SK-N-SH (cell line): Measurements from ENCODE around the gene ZNF217. TPM values are rescaled to one million over a fixed set of nuclear protein-coding genes. Genes with fewer than 3 reads are reported as not detected.
"Not testable (repeated sequence)": the region's sequence is repeated elsewhere in the genome, so short reads cannot be mapped to it uniquely, and the experiment has no call there.

Experiments used
- CTCF ChIA-PET: fragments of 300-600, 350-600 bp; formaldehyde crosslinking; extraction: SDS; loops from one replicate; lab custom pipeline; 2021; lab: Yijun Ruan, JAX
- POLR2A ChIA-PET: fragments of 350-600 bp; sonication (Branson Sonifier 250); formaldehyde crosslinking; extraction: SDS; loops from one replicate; lab custom pipeline; 2020; ENCODE audit warnings: antibody characterized with exemption, inconsistent platforms; lab: Yijun Ruan, JAX
- DNase-seq: peaks from one replicate; pipeline ENCODE4 v3.0.0; 2012
- H2AFZ ChIP-seq: fragments of 200-600 bp; sonication (generic); 2 replicates; pipeline ENCODE4 v1.8.1; 2016; ENCODE audit warnings: antibody characterized with exemption, mild to moderate bottlenecking, low read depth
- H3F3A ChIP-seq: fragments of 200-600 bp; sonication (generic); replicated peaks from 2 replicates; pipeline ENCODE3; 2016; ENCODE audit warnings: antibody characterized with exemption, mild to moderate bottlenecking; ENCODE audit not compliant: insufficient read depth
- H3K27ac ChIP-seq, 2 experiments: fragments of 200-500 bp in 1 of 2; fragments of 200-600 bp in 1 of 2; sonication (Bioruptor generic) in 1 of 2; sonication (generic), shearing (Covaris generic) in 1 of 2; 2 replicates each; pipeline versions ENCODE4 v1.5.1 to v1.6.1; 2014 to 2016; ENCODE audit warnings: low read depth in 2 of 2, inconsistent platforms in 1 of 2, low read length in 1 of 2, mild to moderate bottlenecking in 1 of 2, mixed read lengths in 1 of 2
- H3K27me3 ChIP-seq: fragments of 200-600 bp; sonication (generic), shearing (Covaris generic); 2 replicates; pipeline ENCODE4 v1.6.1; 2016; ENCODE audit warnings: mixed run types; ENCODE audit not compliant: insufficient read depth
- H3K36me3 ChIP-seq, 2 experiments: fragments of 200-500 bp in 1 of 2; fragments of 200-600 bp in 1 of 2; sonication (Bioruptor generic) in 1 of 2; sonication (generic) in 1 of 2; replicated peaks in 1 of 2; 2 replicates each; pipeline versions ENCODE3 to v1.5.1; 2014 to 2016; ENCODE audit warnings: low read length in 1 of 2, mild to moderate bottlenecking in 1 of 2; ENCODE audit not compliant: insufficient read depth in 2 of 2, control insufficient read depth in 1 of 2
- H3K4me1 ChIP-seq, 2 experiments: fragments of 200-500 bp in 1 of 2; fragments of 200-600 bp in 1 of 2; sonication (Bioruptor generic) in 1 of 2; sonication (generic), shearing (Covaris generic) in 1 of 2; 2 replicates each; pipeline versions ENCODE4 v1.5.1 to v1.6.1; 2014 to 2016; ENCODE audit warnings: low read depth in 1 of 2, low read length in 1 of 2, mixed run types in 1 of 2; ENCODE audit not compliant: insufficient read depth in 2 of 2, control insufficient read depth in 1 of 2
- H3K4me2 ChIP-seq: fragments of 200-600 bp; sonication (generic), shearing (Covaris generic); 2 replicates; pipeline ENCODE4 v1.6.1; 2017; ENCODE audit warnings: mixed run types
- H3K4me3 ChIP-seq, 2 experiments: fragments of 200-500 bp in 1 of 2; fragments of 200-600 bp in 1 of 2; sonication (Bioruptor generic) in 1 of 2; sonication (generic), shearing (Covaris generic) in 1 of 2; 2 replicates each; pipeline versions ENCODE4 v1.5.1 to v1.8.1; 2014 to 2016; ENCODE audit warnings: low read depth in 2 of 2, inconsistent platforms in 1 of 2, low read length in 1 of 2, mild to moderate bottlenecking in 1 of 2, mixed read lengths in 1 of 2, moderate library complexity in 1 of 2
- H3K79me2 ChIP-seq: fragments of 200-600 bp; sonication (generic); 2 replicates; pipeline ENCODE4 v1.8.1; 2017; ENCODE audit warnings: mild to moderate bottlenecking; ENCODE audit not compliant: insufficient read depth
- H3K9ac ChIP-seq: fragments of 200-600 bp; sonication (generic); 2 replicates; pipeline ENCODE4 v1.6.1; 2017; ENCODE audit warnings: mixed run types
- H3K9me2 ChIP-seq: fragments of 200-600 bp; sonication (generic); 2 replicates; pipeline ENCODE4 v1.6.1; 2017; ENCODE audit warnings: mixed run types
- H3K9me3 ChIP-seq: fragments of 200-600 bp; sonication (generic); 2 replicates; pipeline ENCODE4 v1.6.1; 2017; ENCODE audit warnings: mixed run types, mild to moderate bottlenecking, moderate library complexity
- H4K20me1 ChIP-seq: fragments of 200-600 bp; sonication (generic); 2 replicates; pipeline ENCODE4 v1.6.1; 2017; ENCODE audit warnings: mild to moderate bottlenecking, mixed run types; ENCODE audit not compliant: insufficient read depth
- CHD2 ChIP-seq: fragments of 150-350 bp; IDR thresholded peaks from 2 replicates; pipeline ENCODE4 v1.6.1; 2018; ENCODE audit warnings: low read length; ENCODE audit not compliant: partially characterized antibody
- ELF1 ChIP-seq: IDR thresholded peaks from 2 replicates; pipeline ENCODE4 v1.4.0; 2012
- EZH2phosphoT487 ChIP-seq: fragments of 200-600 bp; sonication (generic); IDR thresholded peaks from 2 replicates; pipeline ENCODE4 v1.6.1; 2017; ENCODE audit warnings: low read depth, mixed run types, mild to moderate bottlenecking, antibody characterized with exemption, moderate library complexity, borderline replicate concordance
- FOSL2 ChIP-seq: IDR thresholded peaks from 2 replicates; pipeline ENCODE4 v1.4.0; 2012; ENCODE audit warnings: low read depth, mild to moderate bottlenecking, moderate library complexity, borderline replicate concordance
- GABPA ChIP-seq: IDR thresholded peaks from 2 replicates; pipeline ENCODE4 v1.4.0; 2012; ENCODE audit warnings: low read depth, mild to moderate bottlenecking
- IRF3 ChIP-seq: fragments of 150-350 bp; IDR thresholded peaks from 2 replicates; pipeline ENCODE4 v1.6.1; 2016; ENCODE audit warnings: mild to moderate bottlenecking, low read depth, low read length
- MXI1 ChIP-seq: IDR thresholded peaks from 2 replicates; pipeline ENCODE4 v1.6.1; 2012; ENCODE audit warnings: mild to moderate bottlenecking, low read depth, low read length, improper control_type of control experiment
- POLR2AphosphoS5 ChIP-seq: IDR thresholded peaks from 2 replicates; pipeline ENCODE4 v1.6.1; 2012; ENCODE audit warnings: low read depth, low read length
- RAD21 ChIP-seq: IDR thresholded peaks from 2 replicates; pipeline ENCODE4 v1.6.1; 2012; ENCODE audit warnings: mild to moderate bottlenecking, low read length
- RCOR1 ChIP-seq: fragments of 150-350 bp; IDR thresholded peaks from 2 replicates; pipeline ENCODE4 v1.6.1; 2017; ENCODE audit warnings: antibody characterized with exemption, low read length
- REST ChIP-seq: IDR thresholded peaks from 2 replicates; pipeline ENCODE4 v1.6.1; 2012; ENCODE audit warnings: mild to moderate bottlenecking, low read depth, low read length, moderate library complexity
- RFX5 ChIP-seq: IDR thresholded peaks from 2 replicates; pipeline ENCODE4 v1.6.1; 2012; ENCODE audit warnings: mild to moderate bottlenecking, improper control_type of control experiment, low read length
- SMC3 ChIP-seq: IDR thresholded peaks from 2 replicates; pipeline ENCODE4 v1.6.1; 2012; ENCODE audit warnings: low read depth, low read length, improper control_type of control experiment
- TEAD4 ChIP-seq: IDR thresholded peaks from 2 replicates; pipeline ENCODE4 v1.4.0; 2012; ENCODE audit warnings: mild to moderate bottlenecking, borderline replicate concordance; ENCODE audit not compliant: insufficient read depth
- USF2 ChIP-seq: fragments of 150-350 bp; IDR thresholded peaks from 2 replicates; pipeline ENCODE4 v1.6.1; 2017; ENCODE audit warnings: antibody characterized with exemption, low read length, low read depth, borderline replicate concordance
- YY1 ChIP-seq: IDR thresholded peaks from 2 replicates; pipeline ENCODE4 v1.4.0; 2012; ENCODE audit warnings: low read depth, mild to moderate bottlenecking
- WGBS: methylation state at CpG from one replicate; pipeline ENCODE4 v1.1.6; 2017; ENCODE audit warnings: low lambda C conversion rate; 5-methylcytosine and 5-hydroxymethylcytosine counted together
- polyA plus RNA-seq, 3 experiments: library from polyadenylated mRNA; depleted of rRNA; stranded (reverse); fragments of >200 nt; gene quantifications; 2 replicates each; pipeline ENCODE4 v1.2.3, GENCODE V29; 2012

ZNF217 gene
- polyA plus RNA-seq, 1 of the 3 experiments (the other 2 are of a cell fraction) = 6.9 TPM

GRCh38 chr20:53567379-53567917 is 26.2 kb downstream of the ZNF217 start:
- 89% methylated on average over 3 of the region's 3 CpGs for WGBS
- no peak for TF ChIP-seq POLR2AphosphoS5
- H3K79me2 ChIP-seq = peaks cover 77% of the 10 kb centered on the region
- H3K9me3 ChIP-seq = no peaks in the 10 kb centered on the region
- POLR2A ChIA-PET = no interaction called here
- H3F3A ChIP-seq = peaks cover 34% of the 10 kb centered on the region
- H3K9me2 ChIP-seq = no peaks in the 10 kb centered on the region
- no peak overlapping the region for H3K4me3 ChIP-seq
- H3K27me3 ChIP-seq = no peaks in the 10 kb centered on the region
- H2AFZ ChIP-seq = no peak overlapping the region
- H3K4me2 ChIP-seq = no peak overlapping the region
- no peak overlapping the region for H3K27ac ChIP-seq
- H3K9ac ChIP-seq = no peak overlapping the region
- no peak for DNase-seq
- CTCF ChIA-PET = no interaction called here
- H3K4me1 ChIP-seq = peaks cover 0 to 4% of the 10 kb centered on the region in 2 experiments; a peak in 1 of 4 replicates
- H3K36me3 ChIP-seq = peaks cover 42 to 84% of the 10 kb centered on the region in 2 experiments
- H4K20me1 ChIP-seq = peaks cover 46% of the 10 kb centered on the region

GRCh38 chr20:53566623-53567022 is 27.0 kb downstream of the ZNF217 start:
- Histone ChIP-seq H4K20me1 (peaks cover 38% of the 10 kb centered on the region), H3K36me3 (peaks cover 35 to 75% of the 10 kb centered on the region in 2 experiments), H3K79me2 (peaks cover 68% of the 10 kb centered on the region), H3F3A (peaks cover 30% of the 10 kb centered on the region)
- DNase-seq, POLR2A ChIA-PET, H3K4me3 ChIP-seq, H3K27me3 ChIP-seq, H3K9me2 ChIP-seq, H3K9me3 ChIP-seq, CTCF ChIA-PET, H2AFZ ChIP-seq, H3K9ac ChIP-seq, H3K4me1 ChIP-seq, H3K4me2 ChIP-seq, H3K27ac ChIP-seq: not testable (repeated sequence)
- WGBS = 96% methylated on average over 9 of the region's 9 CpGs

- Histone ChIP-seq H3F3A (peaks cover 25% of the 10 kb centered on the region), H3K4me1 (peaks cover 0 to 4% of the 10 kb centered on the region in 2 experiments; a peak in 1 of 4 replicates), H3K4me2 (no peak overlapping the region), H3K27ac (no peak overlapping the region), H3K9ac (no peak overlapping the region), H3K79me2 (peaks cover 55% of the 10 kb centered on the region), H3K27me3 (no peaks in the 10 kb centered on the region), H3K9me3 (no peaks in the 10 kb centered on the region), H3K9me2 (no peaks in the 10 kb centered on the region), H3K36me3 (peaks cover 27 to 64% of the 10 kb centered on the region in 2 experiments), H3K4me3 (no peak overlapping the region), H2AFZ (no peak overlapping the region), H4K20me1 (peaks cover 26% of the 10 kb centered on the region)
- CTCF ChIA-PET = no interaction called here
- POLR2A ChIA-PET = no interaction called here
- TF ChIP-seq RAD21 (no peak), TEAD4 (no peak), SMC3 (no peak), IRF3 (no peak), EZH2phosphoT487 (no peak), RFX5 (no peak), USF2 (no peak), ELF1 (no peak), MXI1 (no peak), GABPA (no peak), CHD2 (no peak), FOSL2 (no peak), RCOR1 (no peak), REST (no peak), YY1 (no peak), POLR2AphosphoS5 (no peak)
- 94% methylated on average over 11 of the region's 11 CpGs for WGBS
- no peak for DNase-seq
Measured at GRCh38 chr20:53565254-53565653, 28.4 kb downstream of the ZNF217 start.
